Measurements from ENCODE around the gene ASGR2. TPM values are rescaled to one million over a fixed set of nuclear protein-coding genes. Genes with fewer than 3 reads are reported as not detected.

Gene ASGR2
- total RNA-seq, 1 donor from 2014 or later, result 1.3 TPM

GRCh38 chr17:7063518-7064094, 51.0 kb downstream of the ASGR2 start:
- ATAC-seq (no peak), DNase-seq (no peak)
- Histone ChIP-seq H3K9me3 (peaks cover 5% of the 10 kb centered on the region), H3K4me3 (no peak overlapping the region), H3K36me3 (no peaks in the 10 kb centered on the region), H3K27ac (no peak overlapping the region), H3K27me3 (ENCODE audit: low read depth) (no peaks in the 10 kb centered on the region), H3K4me1 (no peaks in the 10 kb centered on the region)
- intact Hi-C loops (cut with DNase I), result no loop called here
- no peak for TF ChIP-seq CTCF (IDR thresholded peaks at IDR 0.05)

DNA sequence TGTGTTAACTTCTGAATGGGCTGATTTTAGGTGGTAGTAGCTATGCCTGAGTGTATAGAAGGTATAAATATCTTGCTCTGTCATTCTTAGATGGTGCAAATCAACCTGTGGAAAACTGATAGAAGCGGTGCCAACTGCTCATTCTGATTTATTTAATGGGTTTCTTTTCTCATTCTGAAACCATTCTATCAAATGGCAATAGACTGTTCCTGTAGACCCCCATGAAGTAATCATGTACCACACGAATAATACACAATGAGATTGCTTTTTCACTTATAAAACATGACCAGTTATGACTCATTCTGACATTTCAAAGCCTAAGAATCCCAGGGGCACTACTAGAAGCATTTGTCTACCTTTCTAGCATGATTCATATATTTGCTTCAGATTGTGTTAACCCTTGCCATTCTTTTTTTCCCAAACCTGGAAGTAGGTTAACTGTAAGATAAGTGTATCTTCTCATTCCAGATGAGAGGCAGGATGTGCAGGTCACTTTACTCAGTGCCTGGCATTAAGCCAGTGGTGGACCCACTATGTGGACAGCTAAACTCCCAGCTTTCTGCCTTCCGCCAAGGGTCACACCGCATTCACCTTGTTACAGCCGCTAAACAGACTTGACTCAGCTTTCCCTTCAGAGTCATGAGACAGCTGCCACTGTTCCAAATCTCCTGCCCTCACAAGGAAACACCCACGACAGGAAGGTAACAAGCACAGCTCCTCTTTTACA, 54.3 kb downstream of the ASGR2 start:
- H3K36me3 ChIP-seq, result no peaks in the 10 kb centered on the region
- H3K9me3 ChIP-seq, result no peaks in the 10 kb centered on the region
- no peak for ATAC-seq
- peaks cover 3% of the 10 kb centered on the region for H3K27me3 ChIP-seq (ENCODE audit: low read depth)
- H3K27ac ChIP-seq, result no peak overlapping the region
- no peak for DNase-seq
- intact Hi-C loops (cut with DNase I), result no loop called here
- TF ChIP-seq CTCF (IDR thresholded peaks at IDR 0.05), result no peak
- no peak overlapping the region for H3K4me3 ChIP-seq
- no peaks in the 10 kb centered on the region for H3K4me1 ChIP-seq

DNA sequence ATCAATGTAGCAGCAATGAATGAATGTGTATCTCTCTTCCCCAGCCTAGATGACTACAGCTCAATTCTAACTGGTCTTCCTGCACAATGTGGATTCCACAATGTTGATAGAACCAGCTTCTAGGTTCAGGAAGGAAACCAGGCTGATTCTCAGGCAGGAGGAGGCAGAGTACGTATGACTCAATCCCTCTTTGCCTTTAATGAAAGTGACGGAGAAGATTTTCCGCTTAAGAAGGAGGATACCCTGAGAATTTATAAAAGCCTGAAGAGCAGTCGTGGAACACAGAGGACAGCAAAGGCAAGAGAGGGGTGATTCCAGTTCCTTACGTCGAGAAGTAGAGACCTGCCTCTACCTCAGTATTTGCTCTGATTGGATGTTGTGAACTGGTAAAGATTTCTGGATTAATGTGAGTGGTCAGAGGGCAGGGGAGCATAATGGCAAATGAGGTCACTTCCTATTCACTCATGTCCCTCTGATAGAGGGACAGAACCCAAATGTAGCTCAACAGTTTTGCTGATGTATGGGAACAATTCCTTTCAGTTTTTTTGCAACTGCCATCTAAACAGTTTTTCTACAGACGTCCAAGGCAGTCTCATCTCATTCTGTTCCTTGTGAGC, 55.7 kb downstream of the ASGR2 start:
- intact Hi-C loops (cut with DNase I), result no loop called here
- DNase-seq, result no peak
- ATAC-seq, result no peak

GRCh38 chr17:7056386-7056785, 58.2 kb downstream of the ASGR2 start:
- Histone ChIP-seq H3K4me1 (no peaks in the 10 kb centered on the region), H3K36me3 (no peaks in the 10 kb centered on the region), H3K27me3 (ENCODE audit: low read depth) (peaks cover 3% of the 10 kb centered on the region), H3K4me3 (no peak overlapping the region), H3K27ac (no peak overlapping the region), H3K9me3 (no peaks in the 10 kb centered on the region)
- ATAC-seq (no peak), DNase-seq (no peak)
- TF ChIP-seq CTCF (IDR thresholded peaks at IDR 0.05), result no peak
- intact Hi-C loops (cut with DNase I), result no loop called here

More for the DNA sequence above, 55.7 kb downstream of the ASGR2 start:
- no peaks in the 10 kb centered on the region for H3K4me1 ChIP-seq
- no peak overlapping the region for H3K27ac ChIP-seq
- no peak for TF ChIP-seq CTCF (IDR thresholded peaks at IDR 0.05)
- no peak overlapping the region for H3K4me3 ChIP-seq
- peaks cover 3% of the 10 kb centered on the region for H3K27me3 ChIP-seq (ENCODE audit: low read depth)
- no peaks in the 10 kb centered on the region for H3K9me3 ChIP-seq
- H3K36me3 ChIP-seq, result no peaks in the 10 kb centered on the region

Other genes with a start within 250 kb of the ASGR2 start
- gene ALOX12, start 118.8 kb downstream of the ASGR2 start, total RNA-seq, result 0.86 TPM
- gene RNASEK, start 102.2 kb downstream of the ASGR2 start, total RNA-seq, result 300 TPM
- 13.4 TPM for gene BCL6B, start 91.8 kb downstream of the ASGR2 start, total RNA-seq
- 9.9 TPM for gene SLC16A13, start 78.8 kb downstream of the ASGR2 start, total RNA-seq
- 7.7 TPM for gene SLC16A11, start 70.7 kb downstream of the ASGR2 start, total RNA-seq
- gene CLEC10A, start 34.6 kb downstream of the ASGR2 start, total RNA-seq, result 7.7 TPM
- 5.1 TPM for gene ASGR1, start 64.5 kb upstream of the ASGR2 start, total RNA-seq
- 29.3 TPM for gene DLG4, start 105.0 kb upstream of the ASGR2 start, total RNA-seq
- gene ACADVL, start 105.1 kb upstream of the ASGR2 start, total RNA-seq, result 576 TPM
- 46.4 TPM for gene DVL2, start 119.7 kb upstream of the ASGR2 start, total RNA-seq
- gene PHF23, start 124.6 kb upstream of the ASGR2 start, total RNA-seq, result 33.9 TPM
- 587 TPM for gene GABARAP, start 127.6 kb upstream of the ASGR2 start, total RNA-seq
- 140 TPM for gene CTDNEP1, start 136.9 kb upstream of the ASGR2 start, total RNA-seq
- 33.2 TPM for gene ELP5, start 137.4 kb upstream of the ASGR2 start, total RNA-seq
- 98.7 TPM for gene CLDN7, start 147.7 kb upstream of the ASGR2 start, total RNA-seq
- gene SLC2A4, start 166.9 kb upstream of the ASGR2 start, total RNA-seq, result 1.1 TPM
- gene YBX2, start 179.8 kb upstream of the ASGR2 start, total RNA-seq, result 0.41 TPM
- gene EIF5A, start 192.8 kb upstream of the ASGR2 start, total RNA-seq, result 216 TPM
- gene GPS2, start 200.5 kb upstream of the ASGR2 start, total RNA-seq, result 66.6 TPM
- gene NEURL4, start 214.5 kb upstream of the ASGR2 start, total RNA-seq, result 35.2 TPM
- gene ACAP1, start 221.7 kb upstream of the ASGR2 start, total RNA-seq, result 26.5 TPM
- gene KCTD11, start 237.3 kb upstream of the ASGR2 start, total RNA-seq, result 11.0 TPM
- not detected for gene TMEM95, start 240.3 kb upstream of the ASGR2 start, total RNA-seq